A172 (cell line): Measurements from ENCODE around the gene PPP4R3A. TPM values are rescaled to one million over a fixed set of nuclear protein-coding genes. Genes with fewer than 3 reads are reported as not detected.
A peak's percentile ranks its signal among the peaks of the same experiment; 100 is the strongest.
"Not testable (repeated sequence)": the region's sequence is repeated elsewhere in the genome, so short reads cannot be mapped to it uniquely, and the experiment has no call there.

ENCODE experiments used
- DNase-seq: peaks from one replicate; pipeline ENCODE4 v3.0.0-alpha.2; 2015; ENCODE audit warnings: low spot score
- total RNA-seq: library from RNA; depleted of rRNA; stranded (reverse); fragments of >200 nt; shearing (Covaris generic); gene quantifications from 2 replicates; pipeline ENCODE4 v1.2.3, GENCODE V29; 2014; rRNA removed

The PPP4R3A gene
- total RNA-seq: 39.6 and 48.7 TPM in 2 replicates

DNA sequence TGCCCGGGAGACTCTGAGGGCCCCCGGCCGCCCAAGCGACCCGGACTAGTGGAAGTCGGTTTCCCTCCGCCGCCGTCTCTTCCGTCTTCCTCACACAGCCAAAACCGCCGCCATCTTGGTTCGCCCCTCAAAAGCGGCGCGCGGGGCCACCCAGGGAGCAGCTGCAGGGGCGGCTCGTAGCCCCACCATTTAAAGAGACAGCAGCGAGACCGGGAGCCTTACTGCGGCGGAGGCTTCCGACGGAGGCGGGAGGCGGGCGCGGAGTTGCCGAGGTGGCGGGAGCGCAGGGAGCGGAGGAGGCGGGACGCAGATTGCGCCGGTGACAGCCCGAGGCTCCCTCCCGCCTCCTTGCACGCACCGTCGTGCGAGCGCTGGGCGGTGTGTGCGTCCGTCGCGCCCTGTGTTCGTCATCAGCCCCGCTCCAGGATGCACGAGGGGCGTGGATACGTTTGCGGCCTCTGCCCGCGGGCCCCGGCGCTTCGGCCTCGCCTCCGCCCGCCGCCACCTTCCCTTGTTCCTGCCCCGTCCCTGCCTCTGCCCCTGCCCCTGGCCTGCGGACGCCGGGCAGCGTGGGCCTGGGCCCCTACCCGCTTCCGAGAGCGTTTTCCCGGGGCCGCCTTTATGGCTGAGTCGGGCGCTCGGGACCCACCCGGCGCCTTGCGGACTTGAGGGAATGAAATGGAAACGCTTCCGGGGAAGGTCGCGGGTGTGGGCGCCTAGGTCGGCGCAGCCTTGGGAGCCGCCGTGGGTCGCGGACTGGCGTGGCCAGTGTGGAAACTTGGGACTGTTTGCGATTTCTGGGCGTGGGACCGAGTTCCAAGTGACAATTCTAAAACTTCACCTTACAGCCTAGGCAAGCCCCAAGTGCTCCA lies at the start of gene PPP4R3A:
PPP4R3A (minus strand) TSS at position 140 of the 872 bp plus-strand sequence. CDS start 663 bp downstream, outside the sequence.
- peak; percentile 81 for DNase-seq

GRCh38 chr14:91555531-91555930 lies 45.4 kb upstream of the PPP4R3A start:
- DNase-seq: no peak

- DNase-seq: no peak
Measured at GRCh38 chr14:91554535-91555332, 44.6 kb upstream of the PPP4R3A start.

DNA sequence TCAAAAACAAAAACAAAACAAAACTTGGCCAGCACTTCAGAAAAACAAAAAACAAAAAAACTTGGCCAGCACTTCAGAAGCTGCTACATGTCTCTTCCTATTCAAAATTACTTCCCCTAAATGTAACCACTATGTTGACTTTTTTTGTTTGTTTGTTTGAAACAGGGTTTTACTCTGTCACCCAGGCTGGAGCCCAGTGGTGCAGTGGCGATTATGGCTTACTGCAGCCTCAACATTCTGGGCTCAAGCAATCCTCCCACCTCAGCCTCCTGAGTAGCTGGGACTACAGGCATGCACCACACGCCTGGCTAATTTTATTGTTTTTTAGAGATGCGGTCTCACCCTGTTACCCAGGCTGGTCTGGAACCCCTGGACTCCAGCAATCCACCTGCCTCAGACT lies 38.0 kb upstream of the PPP4R3A start:
- DNase-seq: no peak

- no peak for DNase-seq
Measured at GRCh38 chr14:91545946-91546716, 36.0 kb upstream of the PPP4R3A start.

- DNase-seq: no peak
Measured at GRCh38 chr14:91545204-91545603, 35.1 kb upstream of the PPP4R3A start.

DNA sequence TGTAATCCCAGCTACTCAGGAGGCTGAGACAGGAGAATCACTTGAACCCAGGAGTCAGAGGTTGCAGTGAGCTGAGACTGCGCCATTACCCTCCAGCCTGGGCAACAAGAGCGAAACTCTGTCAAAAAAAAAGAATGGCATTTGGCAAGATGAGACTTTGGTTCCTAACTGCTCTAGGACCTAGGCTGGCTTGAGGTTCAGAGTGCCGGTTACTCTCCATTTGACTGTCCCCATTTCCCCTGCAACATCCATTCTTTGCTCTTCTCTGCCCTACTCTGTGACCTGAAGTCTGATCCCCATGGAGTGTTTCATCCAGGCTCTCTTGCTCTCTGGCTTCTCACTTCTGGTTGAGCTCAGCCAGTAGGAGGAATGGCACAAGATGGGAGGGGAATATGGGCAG lies 26.2 kb upstream of the PPP4R3A start:
- no peak for DNase-seq

DNA sequence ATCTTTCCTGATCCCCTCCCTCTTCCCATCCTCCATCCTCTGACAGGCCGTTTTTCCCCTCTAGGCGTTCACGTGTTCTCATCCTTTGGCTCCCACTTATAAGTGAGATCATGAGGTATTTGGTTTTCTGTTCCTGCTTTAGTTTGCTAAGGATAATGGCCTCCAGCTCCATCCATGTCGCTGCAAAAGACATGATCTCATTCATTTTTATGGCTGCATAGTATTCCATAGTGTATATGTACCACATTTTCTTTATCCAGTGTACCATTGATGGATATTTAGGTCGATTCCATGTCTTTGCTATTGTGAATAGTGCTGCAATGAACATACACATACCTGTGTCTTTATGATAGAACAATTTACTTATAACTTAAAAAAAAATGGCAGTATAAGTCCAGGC lies 23.9 kb upstream of the PPP4R3A start:
- DNase-seq: not testable (repeated sequence)

GRCh38 chr14:91533623-91534022 lies 23.5 kb upstream of the PPP4R3A start:
- DNase-seq: no peak

DNA sequence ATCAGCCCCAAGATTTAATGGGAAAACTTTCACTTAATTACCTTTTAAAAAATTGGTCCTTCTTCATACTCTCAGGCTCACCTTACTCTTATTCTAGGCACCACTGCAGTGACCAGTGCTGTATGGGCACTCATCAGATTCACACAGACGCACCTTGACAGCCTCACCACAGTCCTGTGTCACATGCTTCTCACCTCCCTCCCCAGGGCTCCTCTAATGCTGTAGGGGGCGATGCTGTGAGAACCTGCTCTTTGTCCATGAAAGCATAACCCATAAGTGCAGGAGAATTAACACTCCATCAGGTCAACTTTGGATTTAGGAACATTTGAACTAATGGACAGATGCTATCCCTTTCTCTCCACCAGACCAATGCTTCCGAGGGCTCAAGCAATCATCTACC lies 13.9 kb upstream of the PPP4R3A start:
- DNase-seq: no peak

DNA sequence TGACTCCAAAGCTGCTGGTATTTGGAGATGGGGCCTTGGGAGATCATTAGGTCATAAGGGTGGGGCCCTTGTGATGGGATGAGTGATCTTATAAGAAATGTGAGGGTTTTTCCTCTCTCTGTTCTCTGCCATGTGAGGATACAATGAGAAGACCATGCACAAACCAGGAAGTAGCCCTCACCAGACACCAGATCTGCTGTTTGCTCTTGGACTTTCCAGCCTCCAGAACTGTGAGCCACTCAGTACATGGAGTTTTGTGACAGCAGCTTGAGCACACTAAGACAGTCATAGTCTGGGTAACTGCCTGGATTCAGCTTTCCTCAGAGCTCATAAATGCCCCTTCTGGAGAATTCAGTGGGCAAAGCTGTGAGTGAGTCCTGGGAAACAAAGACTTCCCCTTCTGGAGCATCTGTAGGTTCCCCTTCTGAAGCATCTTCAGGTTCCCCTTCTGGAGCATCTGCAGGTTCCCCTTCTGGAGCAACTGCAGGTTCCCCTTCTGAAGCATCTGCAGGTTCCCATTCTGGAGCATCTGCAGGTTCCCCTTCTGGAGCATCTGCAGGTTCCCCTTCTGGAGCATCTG lies 11.0 kb upstream of the PPP4R3A start:
- no peak for DNase-seq

GRCh38 chr14:91520138-91520537 lies 10.0 kb upstream of the PPP4R3A start:
- DNase-seq: no peak

DNA sequence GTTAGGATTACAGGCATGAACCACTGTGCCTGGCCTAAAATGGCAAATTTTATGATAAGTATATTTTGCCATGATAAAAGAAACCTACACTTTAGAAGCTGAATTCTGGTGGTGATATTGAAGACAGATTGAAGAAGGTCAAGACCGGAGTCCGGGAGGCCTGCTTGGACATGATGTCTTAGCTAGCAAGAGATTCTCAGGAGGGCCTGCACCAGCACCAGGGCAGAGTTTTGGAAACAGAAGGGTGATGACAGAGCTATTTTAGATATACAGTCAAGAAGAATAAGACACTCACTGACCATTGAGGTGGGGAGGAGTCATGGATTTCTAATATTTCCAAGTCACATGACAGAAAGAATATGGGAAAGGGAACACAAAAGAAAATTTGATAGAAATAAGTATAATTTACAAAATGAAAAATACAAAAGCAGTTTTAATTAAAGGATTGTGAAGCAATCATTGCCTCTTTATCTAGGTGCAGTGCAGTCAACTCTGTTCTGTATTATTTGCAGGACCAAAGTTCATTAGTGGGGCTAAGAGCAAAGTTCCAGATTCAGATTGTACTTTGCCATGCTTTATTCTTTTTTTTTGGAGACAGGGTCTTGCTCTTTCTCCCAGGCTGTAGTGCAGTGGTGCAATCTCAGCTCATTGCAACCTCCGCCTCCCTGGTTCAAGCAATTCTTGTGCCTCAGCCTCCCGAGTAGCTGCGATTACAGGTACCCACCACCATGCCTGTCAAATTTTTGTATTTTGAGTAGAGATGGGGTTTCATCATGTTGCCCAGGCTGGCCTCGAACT lies 9.3 kb upstream of the PPP4R3A start:
- DNase-seq: no peak

DNA sequence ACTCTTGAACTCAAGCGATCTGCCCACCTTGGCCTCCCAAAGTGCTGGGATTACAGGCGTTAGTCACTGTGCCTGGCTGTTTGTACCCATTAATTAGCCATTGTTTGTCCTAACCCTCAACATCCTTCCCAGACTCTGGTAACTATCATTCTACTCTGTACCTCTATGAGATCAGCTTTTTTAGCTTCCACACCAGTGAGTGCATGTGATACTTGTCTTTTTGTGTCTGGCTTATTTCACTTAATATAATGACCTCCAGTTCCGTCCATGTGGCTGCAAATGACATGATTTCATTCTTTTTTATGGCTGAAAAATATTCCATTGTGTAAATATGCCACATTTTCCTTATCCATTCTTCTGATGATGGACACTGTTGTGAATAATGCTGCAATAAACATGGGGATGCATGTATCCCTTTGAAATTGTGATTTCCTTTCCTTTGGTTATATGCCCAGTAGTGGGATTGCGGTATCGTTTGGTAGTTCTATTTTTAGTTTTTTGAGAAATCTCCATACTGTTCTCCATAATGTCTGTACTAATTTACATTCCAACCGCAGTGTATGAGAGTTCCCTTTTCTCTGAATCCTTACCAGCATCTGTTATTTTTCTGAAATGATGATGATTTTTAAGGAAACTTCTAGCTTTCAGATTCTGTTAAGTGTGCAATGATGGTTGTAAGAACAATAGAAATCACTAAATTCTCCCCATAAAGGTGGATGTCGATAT lies 6.7 kb upstream of the PPP4R3A start:
- no peak for DNase-seq

- no peak for DNase-seq
Measured at GRCh38 chr14:91515979-91516378, 5.9 kb upstream of the PPP4R3A start.

DNA sequence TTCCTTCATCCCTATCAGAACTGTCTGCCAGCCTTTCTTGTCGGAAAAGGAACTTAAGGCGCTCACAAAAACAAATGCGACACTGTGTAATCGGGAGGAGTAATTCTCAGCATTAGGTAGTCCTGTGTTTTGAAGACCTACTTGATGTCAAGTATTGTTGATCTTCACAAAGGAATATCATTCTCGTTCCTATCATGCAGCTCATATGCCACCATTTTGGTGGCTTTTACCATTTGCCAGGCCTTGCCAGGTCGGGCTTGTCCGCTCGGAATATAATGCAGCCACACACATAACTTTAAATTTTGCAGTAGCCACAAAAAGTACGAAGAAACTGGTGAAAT lies 903 bp upstream of the PPP4R3A start:
- peak; percentile 4 for DNase-seq

- DNase-seq: peak; percentile 2
Measured at GRCh38 chr14:91509878-91510170, 286 bp downstream of the PPP4R3A start.

DNA sequence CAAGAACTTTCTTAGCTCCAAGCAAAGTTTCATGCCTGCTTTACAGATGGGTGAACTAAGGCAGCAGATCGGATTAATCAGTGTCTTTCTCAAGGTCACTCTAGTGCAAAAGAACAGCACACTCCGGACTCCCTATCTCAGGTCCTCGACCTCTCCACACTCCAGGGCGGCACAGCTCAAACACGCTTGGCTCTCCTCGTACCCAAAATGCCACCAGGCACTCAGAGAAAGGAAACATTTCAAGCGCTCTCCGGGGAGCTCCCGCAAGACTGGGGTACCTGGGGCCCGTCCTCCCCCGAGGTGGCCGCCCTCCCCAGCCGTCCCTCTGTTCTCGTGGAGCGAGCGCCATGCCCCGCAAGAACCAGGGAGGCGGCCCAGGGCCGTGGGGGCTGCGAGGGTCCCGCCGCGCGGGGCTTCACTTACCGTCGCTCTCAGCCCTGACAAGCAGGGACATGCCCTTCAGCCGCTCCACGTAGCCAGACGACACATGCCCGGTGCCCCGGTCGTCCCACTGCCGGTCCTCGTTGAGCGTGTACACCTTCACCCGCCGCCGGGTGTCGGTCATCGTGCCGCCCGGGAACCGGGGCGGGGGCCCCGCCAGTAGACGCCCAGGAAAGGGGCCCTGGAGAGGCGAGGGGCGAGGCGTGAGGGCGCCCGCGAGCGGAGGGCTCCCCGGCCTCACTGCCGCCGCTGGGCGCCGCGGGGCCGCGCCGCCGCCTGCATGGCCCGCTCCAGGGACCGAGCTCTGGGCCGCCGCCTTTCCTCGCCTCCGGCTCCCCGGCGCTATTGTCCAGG lies 830 bp downstream of the PPP4R3A start:
- no peak for DNase-seq

DNA sequence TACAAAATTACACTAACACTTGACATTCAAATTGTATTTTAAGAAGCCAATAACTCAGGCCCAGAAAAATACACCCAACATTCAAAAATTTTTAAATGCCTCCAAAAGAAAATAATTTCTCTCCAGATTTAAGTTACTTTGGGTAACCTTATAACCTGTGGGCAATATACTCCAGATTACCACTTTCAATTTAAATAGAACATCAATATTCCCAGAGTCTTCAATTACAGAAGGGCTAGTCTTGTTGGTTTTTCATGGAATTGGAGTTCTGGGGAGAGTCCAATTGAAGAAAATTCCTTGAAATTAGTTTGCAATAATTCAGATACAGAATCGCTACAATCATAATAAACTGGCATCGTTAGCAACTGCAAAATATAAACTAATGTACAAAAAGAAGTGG lies 2.0 kb downstream of the PPP4R3A start:
- no peak for DNase-seq

DNA sequence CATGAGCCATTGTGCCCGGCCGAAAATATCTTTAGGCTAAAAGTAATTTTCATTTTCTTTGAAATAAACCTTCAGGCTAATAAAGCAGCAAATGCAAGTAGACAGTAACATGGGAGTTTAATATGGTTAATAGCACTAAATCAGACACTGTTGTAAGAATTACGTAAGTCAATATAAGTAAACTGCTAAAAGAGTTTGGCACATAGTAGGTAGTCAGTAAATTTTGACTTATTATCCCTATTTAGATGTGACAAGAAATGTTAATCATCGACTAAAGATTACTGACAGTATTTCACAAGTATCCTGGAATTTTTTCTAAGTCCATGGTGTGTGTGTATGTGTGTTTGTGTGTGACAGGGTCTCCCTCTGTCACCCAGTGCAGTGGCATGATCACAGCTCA lies 3.9 kb downstream of the PPP4R3A start:
- no peak for DNase-seq
